GM23338 (cell line): ENCODE data around the gene WIF1. TPM values are rescaled to one million over a fixed set of nuclear protein-coding genes. Genes with fewer than 3 reads are reported as not detected.
A peak's percentile ranks its signal among the peaks of the same experiment; 100 is the strongest.

Source experiments
- ATAC-seq: fragments of 200-7000 bp; cut with Tn5 transposase; 3 replicates; pipeline ENCODE4 v1.9.1; 2020
- DNase-seq: peaks from one replicate; pipeline ENCODE4 v3.0.0-alpha.2; 2015; ENCODE audit warnings: low spot score
- H2AFZ ChIP-seq: fragments of 200-600 bp; sonication (generic); 2 replicates; pipeline ENCODE4 v1.8.0; 2016; ENCODE audit warnings: antibody characterized with exemption, mild to moderate bottlenecking, moderate library complexity
- H3F3A ChIP-seq: fragments of 200-600 bp; sonication (generic); replicated peaks from 2 replicates; pipeline ENCODE4 v1.8.0; 2017; ENCODE audit warnings: antibody characterized with exemption, mixed run types, low read depth
- H3K27ac ChIP-seq: fragments of 200-600 bp; sonication (generic); 2 replicates; pipeline ENCODE4 v1.6.1; 2016; ENCODE audit warnings: low read depth
- H3K27me3 ChIP-seq: fragments of 200-600 bp; sonication (generic); 2 replicates; pipeline ENCODE4 v1.8.0; 2016; ENCODE audit warnings: mild to moderate bottlenecking, mixed run types, moderate library complexity; ENCODE audit not compliant: insufficient read depth
- H3K36me3 ChIP-seq: fragments of 200-600 bp; sonication (generic); 2 replicates; pipeline ENCODE4 v1.8.0; 2016; ENCODE audit warnings: mild to moderate bottlenecking; ENCODE audit not compliant: insufficient read depth
- H3K4me1 ChIP-seq: fragments of 200-600 bp; sonication (generic); 2 replicates; pipeline ENCODE4 v1.8.0; 2016; ENCODE audit warnings: mild to moderate bottlenecking, moderate library complexity; ENCODE audit not compliant: insufficient read depth
- H3K4me2 ChIP-seq: fragments of 200-600 bp; sonication (generic); 2 replicates; pipeline ENCODE4 v1.7.1; 2017; ENCODE audit warnings: mixed run types
- H3K4me3 ChIP-seq: fragments of 200-600 bp; sonication (generic); 2 replicates; pipeline ENCODE4 v1.6.1; 2016; ENCODE audit warnings: mixed run types
- H3K79me2 ChIP-seq: fragments of 200-600 bp; sonication (generic); replicated peaks from 2 replicates; pipeline ENCODE4 v1.8.0; 2017; ENCODE audit warnings: mild to moderate bottlenecking; ENCODE audit not compliant: insufficient read depth
- H3K9me2 ChIP-seq: fragments of 200-600 bp; sonication (generic); 2 replicates; pipeline ENCODE4 v1.8.0; 2017; ENCODE audit not compliant: insufficient read depth
- H4K20me1 ChIP-seq: fragments of 200-600 bp; sonication (generic); replicated peaks from 2 replicates; pipeline ENCODE4 v1.8.0; 2017; ENCODE audit warnings: mild to moderate bottlenecking; ENCODE audit not compliant: insufficient read depth
- H3K27ac Mint-ChIP-seq: 2 replicates; pipeline ENCODE4 v1.8.0; 2020; ENCODE audit warnings: inconsistent platforms, mild to moderate bottlenecking, moderate library complexity, mixed read lengths
- H3K27me3 Mint-ChIP-seq: 3 replicates; pipeline ENCODE4 v1.8.0; 2022; ENCODE audit warnings: low read depth, mild to moderate bottlenecking, moderate library complexity, mixed read lengths, inconsistent platforms; ENCODE audit not compliant: insufficient read depth, poor library complexity
- H3K36me3 Mint-ChIP-seq: 3 replicates; pipeline ENCODE4 v1.8.0; 2021; ENCODE audit warnings: low read depth, mild to moderate bottlenecking, inconsistent platforms, moderate library complexity, mixed read lengths
- H3K4me1 Mint-ChIP-seq: 3 replicates; pipeline ENCODE4 v1.8.0; 2020; ENCODE audit warnings: mild to moderate bottlenecking, inconsistent platforms, mixed read lengths
- H3K4me3 Mint-ChIP-seq: 3 replicates; pipeline ENCODE4 v1.8.0; 2021; ENCODE audit warnings: moderate library complexity, mild to moderate bottlenecking, inconsistent platforms, mixed read lengths
- H3K9me3 Mint-ChIP-seq: 3 replicates; pipeline ENCODE4 v1.8.0; 2020; ENCODE audit warnings: moderate library complexity, mild to moderate bottlenecking, inconsistent platforms, mixed read lengths
- CREB1 ChIP-seq: fragments of 250-450 bp; sonication (Bioruptor Pico); IDR thresholded peaks from 2 replicates; pipeline ENCODE4 v1.5.0; 2020; ENCODE audit warnings: low read depth, mild to moderate bottlenecking, moderate library complexity
- EZH2phosphoT487 ChIP-seq: fragments of 200-600 bp; sonication (generic); IDR thresholded peaks from one replicate; pipeline ENCODE4 v1.8.1; 2018; ENCODE audit warnings: antibody characterized with exemption; ENCODE audit not compliant: unreplicated experiment
- JUNB ChIP-seq: IDR thresholded peaks from one replicate; pipeline ENCODE4 v1.6.1; 2016; ENCODE audit warnings: antibody characterized with exemption; ENCODE audit not compliant: unreplicated experiment
- POLR2AphosphoS5 ChIP-seq: IDR thresholded peaks from 2 replicates; pipeline ENCODE4 v1.6.1; 2016; ENCODE audit warnings: antibody characterized with exemption, low read depth
- STAT1 ChIP-seq: IDR thresholded peaks from one replicate; pipeline ENCODE4 v1.6.1; 2016; ENCODE audit warnings: antibody characterized with exemption; ENCODE audit not compliant: unreplicated experiment
- ZNF114 ChIP-seq: fragments of 250-450 bp; sonication (Bioruptor Pico); IDR thresholded peaks from 2 replicates; pipeline ENCODE4 v1.5.0; 2020; ENCODE audit warnings: mild to moderate bottlenecking, moderate library complexity
- polyA plus RNA-seq: library from polyadenylated mRNA; unstranded; fragments of >200 nt; fragmentation: Nextera tagmentation; extraction: Ambion mirVana; gene quantifications from 2 replicates; pipeline ENCODE4 v1.2.1, GENCODE V29; 2016
- total RNA-seq: library from RNA; depleted of rRNA; stranded (reverse); fragments of >200 nt; shearing (Covaris generic); gene quantifications from 2 replicates; pipeline ENCODE4 v1.2.3, GENCODE V29; 2014
- TF ChIP-seq, protein P1 (sequence below), 2 experiments: fragments of 200-600 bp in 1 of 2; sonication (generic) in 1 of 2; conservative IDR thresholded peaks; 2 replicates each; pipeline versions ENCODE4 v1.5.1 to v1.6.1; 2016 to 2017; ENCODE audit warnings: antibody characterized with exemption in 2 of 2, low read depth in 2 of 2, mild to moderate bottlenecking in 2 of 2, moderate library complexity in 1 of 2
- TF ChIP-seq, protein P2 (sequence below): IDR thresholded peaks from one replicate; pipeline ENCODE4 v1.6.1; 2018; ENCODE audit warnings: antibody characterized with exemption; ENCODE audit not compliant: unreplicated experiment
- TF ChIP-seq, protein P3 (sequence below): IDR thresholded peaks from 2 replicates; pipeline ENCODE4 v1.6.1; 2016; ENCODE audit warnings: antibody characterized with exemption

Gene WIF1
- total and polyA plus RNA-seq, 2 experiments from 2014 or later, result 4.1 to 4.2 TPM

DNA sequence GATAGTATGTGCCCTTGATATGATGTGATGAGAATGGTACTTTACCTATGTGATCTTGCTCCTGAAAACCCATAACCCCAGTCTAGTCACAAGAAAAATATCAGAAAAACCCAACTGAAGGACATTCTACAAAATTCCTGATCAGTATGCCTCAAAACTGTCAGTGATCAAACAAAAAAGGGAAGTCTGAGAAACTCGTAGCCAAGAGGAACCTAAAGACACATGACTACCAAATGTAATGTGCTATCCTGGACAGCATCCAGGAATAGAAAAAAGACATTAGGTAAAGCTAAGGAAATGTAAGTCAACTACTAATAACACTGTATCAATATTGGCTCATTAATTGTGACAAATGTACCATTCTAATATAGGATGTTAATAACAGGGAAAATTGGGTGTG lies 4.1 kb upstream of the WIF1 start:
- peaks cover 6% of the 10 kb centered on the region; the same call in 1 of the 2 replicates for H3K4me1 ChIP-seq
- no peak overlapping the region for H3K27ac ChIP-seq
- Mint-ChIP-seq H3K9me3 (no peaks in the 10 kb centered on the region), H3K27ac (no peak overlapping the region), H3K36me3 (no peaks in the 10 kb centered on the region; the same call in 2 of the 3 replicates), H3K27me3 (peaks cover 15% of the 10 kb centered on the region), H3K4me1 (peaks cover 4% of the 10 kb centered on the region; the same call in 2 of the 3 replicates), H3K4me3 (no peak overlapping the region)
- no peak overlapping the region for H3K4me2 ChIP-seq
- H2AFZ ChIP-seq, result no peak overlapping the region
- ATAC-seq, result no peak
- no peaks in the 10 kb centered on the region for H3K79me2 ChIP-seq
- H3K9me2 ChIP-seq, result no peaks in the 10 kb centered on the region
- H3F3A ChIP-seq, result no peaks in the 10 kb centered on the region
- DNase-seq, result no peak
- H3K4me3 ChIP-seq, result no peak overlapping the region
- H3K27me3 ChIP-seq, result peaks cover 26% of the 10 kb centered on the region
- H3K36me3 ChIP-seq, result no peaks in the 10 kb centered on the region
- TF ChIP-seq JUNB (no peak), CREB1 (CRISPR knock-in tag) (no peak), POLR2AphosphoS5 (no peak), EZH2phosphoT487 (no peak), STAT1 (no peak)
- TF ChIP-seq, protein P1, sequence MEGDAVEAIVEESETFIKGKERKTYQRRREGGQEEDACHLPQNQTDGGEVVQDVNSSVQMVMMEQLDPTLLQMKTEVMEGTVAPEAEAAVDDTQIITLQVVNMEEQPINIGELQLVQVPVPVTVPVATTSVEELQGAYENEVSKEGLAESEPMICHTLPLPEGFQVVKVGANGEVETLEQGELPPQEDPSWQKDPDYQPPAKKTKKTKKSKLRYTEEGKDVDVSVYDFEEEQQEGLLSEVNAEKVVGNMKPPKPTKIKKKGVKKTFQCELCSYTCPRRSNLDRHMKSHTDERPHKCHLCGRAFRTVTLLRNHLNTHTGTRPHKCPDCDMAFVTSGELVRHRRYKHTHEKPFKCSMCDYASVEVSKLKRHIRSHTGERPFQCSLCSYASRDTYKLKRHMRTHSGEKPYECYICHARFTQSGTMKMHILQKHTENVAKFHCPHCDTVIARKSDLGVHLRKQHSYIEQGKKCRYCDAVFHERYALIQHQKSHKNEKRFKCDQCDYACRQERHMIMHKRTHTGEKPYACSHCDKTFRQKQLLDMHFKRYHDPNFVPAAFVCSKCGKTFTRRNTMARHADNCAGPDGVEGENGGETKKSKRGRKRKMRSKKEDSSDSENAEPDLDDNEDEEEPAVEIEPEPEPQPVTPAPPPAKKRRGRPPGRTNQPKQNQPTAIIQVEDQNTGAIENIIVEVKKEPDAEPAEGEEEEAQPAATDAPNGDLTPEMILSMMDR (conservative IDR thresholded peaks at IDR 0.05; ENCODE audit: low read depth in 2 of 2), result no peak
- TF ChIP-seq, protein P2, sequence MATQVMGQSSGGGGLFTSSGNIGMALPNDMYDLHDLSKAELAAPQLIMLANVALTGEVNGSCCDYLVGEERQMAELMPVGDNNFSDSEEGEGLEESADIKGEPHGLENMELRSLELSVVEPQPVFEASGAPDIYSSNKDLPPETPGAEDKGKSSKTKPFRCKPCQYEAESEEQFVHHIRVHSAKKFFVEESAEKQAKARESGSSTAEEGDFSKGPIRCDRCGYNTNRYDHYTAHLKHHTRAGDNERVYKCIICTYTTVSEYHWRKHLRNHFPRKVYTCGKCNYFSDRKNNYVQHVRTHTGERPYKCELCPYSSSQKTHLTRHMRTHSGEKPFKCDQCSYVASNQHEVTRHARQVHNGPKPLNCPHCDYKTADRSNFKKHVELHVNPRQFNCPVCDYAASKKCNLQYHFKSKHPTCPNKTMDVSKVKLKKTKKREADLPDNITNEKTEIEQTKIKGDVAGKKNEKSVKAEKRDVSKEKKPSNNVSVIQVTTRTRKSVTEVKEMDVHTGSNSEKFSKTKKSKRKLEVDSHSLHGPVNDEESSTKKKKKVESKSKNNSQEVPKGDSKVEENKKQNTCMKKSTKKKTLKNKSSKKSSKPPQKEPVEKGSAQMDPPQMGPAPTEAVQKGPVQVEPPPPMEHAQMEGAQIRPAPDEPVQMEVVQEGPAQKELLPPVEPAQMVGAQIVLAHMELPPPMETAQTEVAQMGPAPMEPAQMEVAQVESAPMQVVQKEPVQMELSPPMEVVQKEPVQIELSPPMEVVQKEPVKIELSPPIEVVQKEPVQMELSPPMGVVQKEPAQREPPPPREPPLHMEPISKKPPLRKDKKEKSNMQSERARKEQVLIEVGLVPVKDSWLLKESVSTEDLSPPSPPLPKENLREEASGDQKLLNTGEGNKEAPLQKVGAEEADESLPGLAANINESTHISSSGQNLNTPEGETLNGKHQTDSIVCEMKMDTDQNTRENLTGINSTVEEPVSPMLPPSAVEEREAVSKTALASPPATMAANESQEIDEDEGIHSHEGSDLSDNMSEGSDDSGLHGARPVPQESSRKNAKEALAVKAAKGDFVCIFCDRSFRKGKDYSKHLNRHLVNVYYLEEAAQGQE, result no peak
- TF ChIP-seq, protein P3, sequence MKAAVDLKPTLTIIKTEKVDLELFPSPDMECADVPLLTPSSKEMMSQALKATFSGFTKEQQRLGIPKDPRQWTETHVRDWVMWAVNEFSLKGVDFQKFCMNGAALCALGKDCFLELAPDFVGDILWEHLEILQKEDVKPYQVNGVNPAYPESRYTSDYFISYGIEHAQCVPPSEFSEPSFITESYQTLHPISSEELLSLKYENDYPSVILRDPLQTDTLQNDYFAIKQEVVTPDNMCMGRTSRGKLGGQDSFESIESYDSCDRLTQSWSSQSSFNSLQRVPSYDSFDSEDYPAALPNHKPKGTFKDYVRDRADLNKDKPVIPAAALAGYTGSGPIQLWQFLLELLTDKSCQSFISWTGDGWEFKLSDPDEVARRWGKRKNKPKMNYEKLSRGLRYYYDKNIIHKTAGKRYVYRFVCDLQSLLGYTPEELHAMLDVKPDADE, result no peak
- H4K20me1 ChIP-seq, result no peaks in the 10 kb centered on the region

DNA sequence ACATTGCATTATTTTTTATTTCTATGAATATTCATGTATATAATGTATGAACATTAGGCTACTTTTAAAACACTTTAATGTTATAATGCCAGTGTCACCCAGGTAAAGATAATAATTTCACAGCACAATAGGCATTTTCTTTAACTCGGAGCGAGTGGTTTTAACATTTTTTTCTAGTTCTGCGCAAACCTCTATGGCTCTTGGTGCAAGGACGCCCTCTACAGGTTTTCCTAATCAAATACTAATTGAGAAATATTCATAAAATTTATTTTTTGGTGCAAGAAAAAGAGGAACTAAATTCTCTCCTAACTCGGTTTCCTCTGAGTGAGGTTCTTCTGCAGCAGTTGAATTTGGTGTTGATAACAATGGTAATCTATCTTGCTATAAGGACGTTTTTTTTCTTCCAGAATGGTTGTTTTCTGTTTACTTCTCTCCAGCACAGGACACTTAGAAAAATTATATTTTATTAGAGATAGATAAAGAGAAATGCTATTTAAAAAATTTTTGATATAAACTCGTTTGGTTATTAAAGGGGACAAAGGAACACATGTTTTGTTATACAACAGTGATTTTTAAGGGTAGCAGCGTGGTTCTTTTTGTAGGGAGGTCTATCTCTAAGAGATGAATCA lies 2.4 kb upstream of the WIF1 start:
- no peak overlapping the region for H3K27ac ChIP-seq
- H2AFZ ChIP-seq, result no peak overlapping the region
- H3F3A ChIP-seq, result no peaks in the 10 kb centered on the region
- no peaks in the 10 kb centered on the region for H3K9me2 ChIP-seq
- H3K27ac Mint-ChIP-seq, result no peak overlapping the region
- TF ChIP-seq, protein P3, result no peak
- TF ChIP-seq ZNF114, result no peak
- TF ChIP-seq CREB1 (CRISPR knock-in tag), result no peak
- TF ChIP-seq, protein P1 (conservative IDR thresholded peaks at IDR 0.05; ENCODE audit: low read depth in 2 of 2), result peak; percentile 71 to 90
- H3K36me3 Mint-ChIP-seq, result no peaks in the 10 kb centered on the region; the same call in 2 of the 3 replicates
- H3K27me3 Mint-ChIP-seq, result peaks cover 15% of the 10 kb centered on the region
- no peaks in the 10 kb centered on the region for H3K36me3 ChIP-seq
- no peaks in the 10 kb centered on the region for H3K79me2 ChIP-seq
- peaks cover 41% of the 10 kb centered on the region for H3K27me3 ChIP-seq
- no peaks in the 10 kb centered on the region for H4K20me1 ChIP-seq
- H3K4me2 ChIP-seq, result no peak overlapping the region
- no peak overlapping the region for H3K4me3 Mint-ChIP-seq
- H3K4me1 ChIP-seq, result peaks cover 8% of the 10 kb centered on the region; the same call in 1 of the 2 replicates
- ATAC-seq (no peak), DNase-seq (peak; percentile 67)
- peaks cover 4% of the 10 kb centered on the region; the same call in 2 of the 3 replicates for H3K4me1 Mint-ChIP-seq
- H3K9me3 Mint-ChIP-seq, result no peaks in the 10 kb centered on the region
- H3K4me3 ChIP-seq, result no peak overlapping the region
